ENCODE data around the gene ACKR3.

DNA sequence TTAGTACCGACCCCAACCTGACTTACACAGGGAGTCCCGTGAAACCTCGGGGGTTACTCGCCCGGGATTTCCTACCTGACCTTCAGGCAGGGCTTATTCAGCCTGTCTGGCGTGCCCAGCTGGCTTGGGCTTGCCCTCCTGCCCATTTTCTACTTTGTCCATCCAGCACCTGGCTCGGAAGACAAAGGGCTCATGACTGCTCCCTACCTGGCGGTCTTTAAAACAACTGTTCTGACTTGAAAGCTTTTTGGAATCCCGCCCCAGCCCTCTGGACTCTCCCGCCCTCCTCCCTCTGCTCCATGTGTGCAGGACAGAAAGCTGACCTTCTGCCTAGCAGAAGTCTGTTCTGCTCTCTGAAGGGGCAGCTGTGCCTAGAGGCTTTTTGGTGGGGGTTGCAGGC, 43.1 kb downstream of the ACKR3 start:
- no peak for TF ChIP-seq POLR2A (IDR thresholded peaks at IDR 0.05)
- TF ChIP-seq, protein P1, sequence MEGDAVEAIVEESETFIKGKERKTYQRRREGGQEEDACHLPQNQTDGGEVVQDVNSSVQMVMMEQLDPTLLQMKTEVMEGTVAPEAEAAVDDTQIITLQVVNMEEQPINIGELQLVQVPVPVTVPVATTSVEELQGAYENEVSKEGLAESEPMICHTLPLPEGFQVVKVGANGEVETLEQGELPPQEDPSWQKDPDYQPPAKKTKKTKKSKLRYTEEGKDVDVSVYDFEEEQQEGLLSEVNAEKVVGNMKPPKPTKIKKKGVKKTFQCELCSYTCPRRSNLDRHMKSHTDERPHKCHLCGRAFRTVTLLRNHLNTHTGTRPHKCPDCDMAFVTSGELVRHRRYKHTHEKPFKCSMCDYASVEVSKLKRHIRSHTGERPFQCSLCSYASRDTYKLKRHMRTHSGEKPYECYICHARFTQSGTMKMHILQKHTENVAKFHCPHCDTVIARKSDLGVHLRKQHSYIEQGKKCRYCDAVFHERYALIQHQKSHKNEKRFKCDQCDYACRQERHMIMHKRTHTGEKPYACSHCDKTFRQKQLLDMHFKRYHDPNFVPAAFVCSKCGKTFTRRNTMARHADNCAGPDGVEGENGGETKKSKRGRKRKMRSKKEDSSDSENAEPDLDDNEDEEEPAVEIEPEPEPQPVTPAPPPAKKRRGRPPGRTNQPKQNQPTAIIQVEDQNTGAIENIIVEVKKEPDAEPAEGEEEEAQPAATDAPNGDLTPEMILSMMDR (IDR thresholded peaks at IDR 0.05) = no peak

All from testis (tissue), 2 donors.